RWPE1 (cell line): Measurements from ENCODE around the gene INPP5A.

Experiments used
- CTCF ChIA-PET: fragments of 350-600 bp; sonication (Branson Sonifier 250); formaldehyde crosslinking; extraction: SDS; loops from one replicate; lab custom pipeline; 2021; lab: Yijun Ruan, JAX
- POLR2A ChIA-PET: fragments of 400-600 bp; formaldehyde crosslinking; extraction: SDS; loops from one replicate; lab custom pipeline; 2020; ENCODE audit warnings: antibody characterized with exemption; ENCODE audit not compliant: low non-redundant PET; lab: Yijun Ruan, JAX
- DNase-seq: peaks from one replicate; pipeline ENCODE4 v3.0.0; 2012; ENCODE audit warnings: low spot score
- H3K27ac ChIP-seq: fragments of 450-650 bp; 2 replicates; pipeline ENCODE4 v1.5.1; 2017
- CTCF ChIP-seq: fragments of 450-650 bp; conservative IDR thresholded peaks from 2 replicates; pipeline ENCODE4 v1.5.1; 2017; ENCODE audit warnings: low read depth, mild to moderate bottlenecking

INPP5A gene

GRCh38 chr10:132803416-132804210 lies 266.0 kb downstream of the INPP5A start:
- ChIA-PET POLR2A (interaction anchor here (0.7 kb wide), 1 partner anchor 145 kb away, joined by 5 read pairs; no protein-coding TSS in a partner anchor), CTCF (interaction anchor here (0.7 to 1.0 kb wide), 2 partner anchors 134 to 218 kb away, joined by 3 to 4 read pairs; no protein-coding TSS in a partner anchor)
- no peak for TF ChIP-seq CTCF
- no peak overlapping the region for H3K27ac ChIP-seq
- no peak for DNase-seq

GRCh38 chr10:132804287-132804686 lies 266.7 kb downstream of the INPP5A start:
- POLR2A ChIA-PET: interaction anchor here (0.6 kb wide), 1 partner anchor 401 kb away, joined by 6 read pairs; no protein-coding TSS in a partner anchor
- CTCF ChIA-PET: no interaction called here
- no peak for TF ChIP-seq CTCF
- no peak for DNase-seq
- H3K27ac ChIP-seq: no peak overlapping the region

- CTCF ChIA-PET: no interaction called here
- POLR2A ChIA-PET: interaction anchor here (0.6 kb wide), 1 partner anchor 401 kb away, joined by 6 read pairs; no protein-coding TSS in a partner anchor
- H3K27ac ChIP-seq: no peak overlapping the region
- DNase-seq: no peak
- no peak for TF ChIP-seq CTCF
These were observed 267.3 kb downstream of the INPP5A start for GRCh38 chr10:132804785-132805426.

- DNase-seq: no peak
- POLR2A ChIA-PET: no interaction called here
- CTCF ChIA-PET: interaction anchor here (0.6 to 1.5 kb wide), 3 partner anchors 29 to 151 kb away, joined by 3 to 7 read pairs (median 6); no protein-coding TSS in a partner anchor
- no peak for TF ChIP-seq CTCF
- no peak overlapping the region for H3K27ac ChIP-seq
These were observed 268.0 kb downstream of the INPP5A start for GRCh38 chr10:132805599-132805998.

- ChIA-PET POLR2A (no interaction called here), CTCF (interaction anchor here (0.6 to 1.5 kb wide), 3 partner anchors 29 to 152 kb away, joined by 3 to 7 read pairs (median 6); no protein-coding TSS in a partner anchor)
- TF ChIP-seq CTCF: no peak
- H3K27ac ChIP-seq: no peak overlapping the region
- no peak for DNase-seq
These were observed 268.5 kb downstream of the INPP5A start for GRCh38 chr10:132806110-132806509.

- DNase-seq: no peak
- POLR2A ChIA-PET: no interaction called here
- H3K27ac ChIP-seq: no peak overlapping the region
- CTCF ChIA-PET: interaction anchor here (1.5 kb wide), 1 partner anchor 152 kb away, joined by 6 read pairs; no protein-coding TSS in a partner anchor
- TF ChIP-seq CTCF: no peak
These were observed 269.0 kb downstream of the INPP5A start for GRCh38 chr10:132806561-132807003.
